DMS153 treated with DMSO at 0.1 percent for 48 hours (cell line): ENCODE measurements around the gene DDI2.

Source experiments
- DNase-seq: peaks from one replicate; lab custom pipeline; 2025; ENCODE audit not compliant: unreplicated experiment; lab: John Stamatoyannopoulos, UW

Gene DDI2

GRCh38 chr1:15605398-15606383, 11.6 kb upstream of the DDI2 start:
- no peak for DNase-seq

DNA sequence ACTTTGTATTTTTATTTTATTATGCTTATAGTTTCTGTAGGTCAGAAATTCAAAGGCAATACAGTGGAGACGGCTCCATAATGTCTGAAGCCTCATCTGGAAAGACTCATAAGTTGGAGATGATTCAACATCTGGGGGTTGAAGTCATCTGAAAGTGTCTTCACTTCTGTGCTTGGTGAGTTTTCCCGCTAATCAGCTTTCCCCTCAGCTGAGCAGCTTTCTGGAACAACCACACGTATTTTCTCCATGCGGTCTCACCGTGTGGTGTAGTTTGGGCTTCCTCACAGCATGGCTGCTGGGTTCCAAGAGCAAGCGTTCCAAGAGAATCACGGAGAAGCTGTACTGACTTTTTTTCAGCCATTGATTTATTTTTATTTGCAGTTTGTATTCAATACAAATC, 7.6 kb upstream of the DDI2 start:
- no peak for DNase-seq

GRCh38 chr1:15610167-15610566, 7.1 kb upstream of the DDI2 start:
- peak; percentile 76 for DNase-seq

DNA sequence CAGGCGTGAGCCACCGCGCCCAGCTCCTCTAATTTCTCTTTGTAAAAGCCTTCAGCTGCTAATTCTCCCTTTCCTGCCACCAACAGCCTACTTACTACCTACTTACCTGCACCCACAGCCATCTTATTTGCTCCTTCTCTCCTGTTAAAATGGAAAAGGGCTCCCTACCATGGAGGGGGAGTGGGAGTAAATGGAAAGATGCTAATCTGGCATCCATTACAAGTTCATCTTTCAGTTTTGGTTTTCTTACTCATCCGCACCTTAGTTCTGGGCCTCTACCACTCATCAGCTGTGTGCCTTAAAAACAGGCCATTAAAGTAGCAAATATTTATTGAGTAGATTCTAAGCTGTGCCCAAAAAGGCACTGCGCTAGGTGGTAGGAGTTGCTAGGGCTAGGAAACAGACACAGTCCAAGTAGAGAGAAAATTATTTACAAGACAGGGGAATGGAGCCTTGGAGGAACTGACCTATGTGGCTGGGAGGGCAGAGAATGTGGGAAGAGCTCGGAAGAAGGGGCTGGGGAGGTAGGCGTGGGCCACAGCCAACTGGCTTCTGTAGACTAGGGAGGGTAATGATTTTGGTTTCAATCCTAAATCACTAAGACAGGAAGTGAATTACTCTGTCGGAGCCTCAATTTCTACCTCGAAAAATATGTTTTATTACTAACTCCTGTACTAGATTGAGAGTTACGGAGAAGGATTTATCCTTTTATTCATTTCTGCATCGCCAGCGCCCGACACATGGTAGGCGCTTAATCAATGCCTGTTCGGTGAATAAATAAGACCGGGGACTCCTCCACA, 685 bp upstream of the DDI2 start:
- DNase-seq, result no peak

DNA sequence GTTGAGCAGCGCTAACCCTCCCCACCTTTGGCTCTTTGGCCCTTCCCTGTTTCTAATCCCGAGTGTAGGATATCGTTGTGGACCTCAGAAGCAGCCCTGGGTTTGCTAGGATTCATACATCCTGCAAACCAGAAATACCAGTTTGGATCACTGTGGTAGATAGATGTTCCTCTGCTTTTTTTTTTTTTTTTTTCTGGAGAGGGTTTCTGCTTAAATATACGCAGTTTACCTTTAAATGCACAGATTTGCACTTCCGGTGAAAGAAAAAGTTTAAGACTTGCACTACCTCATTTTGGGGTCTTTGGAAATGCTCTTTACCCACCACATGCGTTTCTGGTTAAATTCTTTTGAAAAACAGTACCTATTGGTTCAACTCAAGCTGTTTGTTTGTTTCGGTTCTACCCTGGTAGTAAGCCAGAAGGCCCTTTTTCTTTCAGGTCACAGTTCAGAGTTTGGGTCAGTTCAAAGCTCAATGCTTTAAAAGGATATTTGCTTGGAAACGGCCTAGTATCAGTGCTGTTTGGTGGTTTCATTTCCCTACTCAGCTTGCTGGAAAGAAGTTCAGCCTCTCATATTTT, 908 bp downstream of the DDI2 start:
- no peak for DNase-seq

- DNase-seq, result no peak
Measured at GRCh38 chr1:15618655-15619525, 1.6 kb downstream of the DDI2 start.

DNA sequence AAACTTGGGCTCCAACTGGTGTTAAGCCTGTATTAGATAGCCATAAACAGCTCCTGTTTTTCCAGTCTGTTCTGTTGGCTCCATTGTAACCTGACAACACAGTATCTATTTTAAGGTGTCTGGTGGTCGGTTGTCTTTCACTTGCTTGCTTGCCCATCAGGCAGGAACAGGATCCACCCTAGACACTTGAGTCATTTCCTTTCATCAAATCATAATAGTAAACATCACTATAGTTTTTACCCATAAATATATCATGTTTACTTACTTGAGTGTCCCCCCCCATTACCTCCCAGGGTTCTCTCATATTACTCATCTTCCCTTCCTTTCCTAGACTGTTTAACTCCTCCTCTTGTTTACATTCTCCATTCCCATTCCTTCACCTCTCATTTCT, 2.9 kb downstream of the DDI2 start:
- no peak for DNase-seq

GRCh38 chr1:15620902-15621682, 3.8 kb downstream of the DDI2 start:
- DNase-seq, result no peak

GRCh38 chr1:15621975-15622374, 4.7 kb downstream of the DDI2 start:
- DNase-seq, result no peak

- no peak for DNase-seq
Measured at GRCh38 chr1:15622712-15623373, 5.6 kb downstream of the DDI2 start.

- no peak for DNase-seq
Measured at GRCh38 chr1:15623435-15623834, 6.2 kb downstream of the DDI2 start.

- no peak for DNase-seq
Measured at GRCh38 chr1:15624133-15624714, 7.0 kb downstream of the DDI2 start.

DNA sequence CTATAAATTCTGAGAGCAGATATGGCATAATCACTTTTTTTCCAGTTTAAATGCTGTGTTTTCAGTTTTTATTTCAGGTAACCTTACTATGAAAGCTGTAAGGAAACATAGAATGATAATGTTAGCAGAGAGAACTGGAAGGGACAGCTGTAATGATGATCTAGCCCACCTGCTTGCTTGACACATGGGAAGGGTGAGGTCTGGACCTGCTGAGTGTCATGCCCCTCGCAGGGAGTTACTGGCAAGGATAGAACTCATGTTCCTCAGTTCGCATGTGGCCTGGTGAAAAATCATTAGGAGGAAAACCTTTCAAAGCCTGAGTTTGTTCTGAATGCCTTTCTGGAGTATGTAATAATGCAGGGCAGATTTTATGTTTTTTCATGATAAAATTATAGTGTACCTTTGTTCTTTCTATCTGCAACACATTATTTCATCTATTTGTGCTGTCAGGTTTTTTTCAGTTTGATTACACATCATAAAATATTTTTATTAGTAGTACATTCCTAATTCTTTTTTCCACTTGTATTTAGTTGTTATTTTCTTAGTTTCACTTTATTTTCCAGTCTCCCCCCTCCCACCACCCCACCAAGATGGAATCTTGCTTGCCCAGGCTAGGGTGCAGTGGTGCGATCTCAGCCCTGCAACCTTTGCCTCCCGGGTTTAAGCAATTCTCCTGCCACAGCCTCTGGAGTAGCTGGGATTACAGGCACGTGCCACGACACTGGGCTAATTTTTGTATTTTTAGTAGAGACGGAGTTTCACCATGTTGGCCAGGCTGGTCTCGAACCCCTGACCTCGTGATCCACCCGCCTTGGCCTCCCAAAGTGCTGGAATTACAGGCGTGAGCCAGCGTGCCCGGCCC, 8.0 kb downstream of the DDI2 start:
- no peak for DNase-seq

GRCh38 chr1:15626269-15626950, 9.2 kb downstream of the DDI2 start:
- DNase-seq, result no peak

GRCh38 chr1:15627343-15627988, 10.2 kb downstream of the DDI2 start:
- DNase-seq, result no peak

DNA sequence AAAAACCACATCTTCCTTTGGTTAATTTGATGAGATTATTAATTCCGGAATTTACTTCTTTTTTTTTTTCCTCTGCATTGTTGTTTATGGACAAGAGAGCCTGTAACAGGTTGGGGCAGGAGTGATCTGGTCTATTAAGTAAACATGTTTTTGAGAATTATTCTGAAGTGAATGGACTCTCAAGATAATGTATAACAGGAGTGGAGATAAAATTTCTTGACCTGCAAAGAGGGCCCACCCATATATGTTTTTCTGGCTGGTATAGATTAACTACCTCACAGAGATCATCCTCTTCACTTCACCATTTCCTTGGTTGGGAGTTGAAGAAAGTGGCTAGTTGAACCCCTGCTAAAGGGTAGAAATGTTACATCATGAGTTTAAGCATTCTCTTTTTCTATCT, 10.7 kb downstream of the DDI2 start:
- no peak for DNase-seq
